CD4-positive, alpha-beta T cell (primary cell): ENCODE results near the gene TRAF5. TPM values are rescaled to one million over a fixed set of nuclear protein-coding genes. Genes with fewer than 3 reads are reported as not detected.
"Not testable (repeated sequence)": the region's sequence is repeated elsewhere in the genome, so short reads cannot be mapped to it uniquely, and the experiment has no call there.

Experiments used
- ATAC-seq: fragments of 200-7000 bp; cut with Tn5 transposase; one replicate; pipeline ENCODE4 v1.10.0; 2022; ENCODE audit warnings: mild to moderate bottlenecking; ENCODE audit not compliant: poor library complexity
- CTCF ChIA-PET: fragments of 350-600 bp; sonication (Branson Sonifier 250); formaldehyde crosslinking; loops from one replicate; lab custom pipeline; 2021; ENCODE audit warnings: antibody characterized with exemption, inconsistent platforms; lab: Charles Lee
- POLR2A ChIA-PET: fragments of 350-600 bp; sonication (Branson Sonifier 250); formaldehyde crosslinking; loops from one replicate; lab custom pipeline; 2021; ENCODE audit warnings: antibody characterized with exemption, inconsistent platforms; lab: Charles Lee
- DNase-seq, 14 experiments: peaks; one replicate each; pipeline ENCODE4 v3.0.0-alpha.2; 2013 to 2020; ENCODE audit warnings: mixed read lengths in 2 of 14
- H3K27ac ChIP-seq, 2 donors: one replicate each; pipeline versions ENCODE4 v1.5.1 to v1.7.0; 2013; ENCODE audit warnings: low read length in 2 of 2, low read depth in 1 of 2, mild to moderate bottlenecking in 1 of 2
- H3K27me3 ChIP-seq, 2 experiments: 1 replicate in 1 of 2; 2 replicates in 1 of 2; pipeline versions ENCODE4 v1.6.1 to v1.7.0; 2013; ENCODE audit warnings: low read length in 2 of 2, control low read depth in 1 of 2, mild to moderate bottlenecking in 1 of 2, moderate library complexity in 1 of 2; ENCODE audit not compliant: insufficient read depth in 2 of 2, control insufficient read depth in 1 of 2
- H3K36me3 ChIP-seq: one replicate; pipeline ENCODE4 v1.6.1; 2013; ENCODE audit warnings: low read length, control low read depth; ENCODE audit not compliant: insufficient read depth
- H3K4me1 ChIP-seq: one replicate; pipeline ENCODE4 v1.6.1; 2013; ENCODE audit warnings: low read length, control low read depth; ENCODE audit not compliant: insufficient read depth
- H3K4me3 ChIP-seq: one replicate; pipeline ENCODE4 v1.5.1; 2013; ENCODE audit warnings: mild to moderate bottlenecking, low read length, moderate library complexity
- H3K9me3 ChIP-seq, 2 experiments: 1 replicate in 1 of 2; 2 replicates in 1 of 2; pipeline versions ENCODE4 v1.6.1 to v1.7.0; 2013; ENCODE audit warnings: low read length in 2 of 2, mild to moderate bottlenecking in 2 of 2, control low read depth in 1 of 2, moderate library complexity in 1 of 2; ENCODE audit not compliant: control insufficient read depth in 1 of 2, insufficient read depth in 1 of 2
- H3K27ac Mint-ChIP-seq: one replicate; pipeline ENCODE4 v1.8.0; 2020; ENCODE audit warnings: mixed read lengths
- H3K27me3 Mint-ChIP-seq: one replicate; pipeline ENCODE4 v1.8.0; 2021; ENCODE audit warnings: mixed read lengths
- H3K36me3 Mint-ChIP-seq: one replicate; pipeline ENCODE4 v1.8.0; 2021; ENCODE audit warnings: low read depth, mixed read lengths
- H3K4me1 Mint-ChIP-seq: one replicate; pipeline ENCODE4 v1.8.0; 2021; ENCODE audit warnings: low read depth, mixed read lengths
- H3K4me3 Mint-ChIP-seq: one replicate; pipeline ENCODE4 v1.8.0; 2020; ENCODE audit warnings: mild to moderate bottlenecking, mixed read lengths
- H3K9me3 Mint-ChIP-seq: one replicate; pipeline ENCODE4 v1.8.0; 2020; ENCODE audit warnings: mixed read lengths
- CTCF ChIP-seq: fragments of 200-600 bp; IDR thresholded peaks from one replicate; pipeline ENCODE4 v1.8.0; 2022; ENCODE audit warnings: antibody characterized with exemption, mild to moderate bottlenecking
- intact Hi-C, 2 experiments: fragments of 100-400 bp; cut with DNase I in 1 of 2; cut with micrococcal nuclease in 1 of 2; formaldehyde crosslinking; loops; one replicate each; pipeline versions ENCODE4 v1.15.1 to v1.9.0; 2023 to 2025; cut with DNase I, micrococcal nuclease
- total RNA-seq, 174 experiments: library from RNA in 2 of 174; stranded (reverse) in 2 of 174; gene quantifications; one replicate each; pipeline ENCODE4 v1.2.3 and lab custom pipeline; 2021 to 2026

TRAF5 gene
- total RNA-seq, 2 experiments from 2014 or later: 21.9 to 23.2 TPM

- H3K9me3 ChIP-seq, H3K4me3 ChIP-seq, POLR2A ChIA-PET, H3K9me3 Mint-ChIP-seq, H3K27ac Mint-ChIP-seq, H3K4me3 Mint-ChIP-seq, ATAC-seq, H3K36me3 ChIP-seq, H3K27ac ChIP-seq, H3K27me3 ChIP-seq, intact Hi-C loops, CTCF ChIA-PET, H3K27me3 Mint-ChIP-seq, H3K4me1 Mint-ChIP-seq, DNase-seq, H3K4me1 ChIP-seq: not testable (repeated sequence)
- H3K36me3 Mint-ChIP-seq: peaks cover 32% of the 10 kb centered on the region
Measured at GRCh38 chr1:211399851-211400393, 73.3 kb downstream of the TRAF5 start.

GRCh38 chr1:211401751-211402150, 75.1 kb downstream of the TRAF5 start:
- H3K4me3 Mint-ChIP-seq, H3K27ac ChIP-seq, H3K4me1 ChIP-seq, CTCF ChIA-PET, intact Hi-C loops, DNase-seq, H3K27me3 Mint-ChIP-seq, H3K9me3 ChIP-seq, POLR2A ChIA-PET, H3K27me3 ChIP-seq, H3K9me3 Mint-ChIP-seq, H3K4me1 Mint-ChIP-seq, H3K36me3 ChIP-seq, H3K27ac Mint-ChIP-seq, ATAC-seq, H3K4me3 ChIP-seq: not testable (repeated sequence)
- peaks cover 43% of the 10 kb centered on the region for H3K36me3 Mint-ChIP-seq

- H3K27ac Mint-ChIP-seq, H3K27me3 Mint-ChIP-seq, H3K9me3 Mint-ChIP-seq, H3K36me3 ChIP-seq, H3K27me3 ChIP-seq, intact Hi-C loops, H3K4me3 ChIP-seq, DNase-seq, H3K27ac ChIP-seq, CTCF ChIA-PET, POLR2A ChIA-PET, H3K4me3 Mint-ChIP-seq, ATAC-seq, H3K4me1 Mint-ChIP-seq: not testable (repeated sequence)
- peaks cover 0 to 11% of the 10 kb centered on the region in 2 experiments for H3K9me3 ChIP-seq
- H3K36me3 Mint-ChIP-seq: peaks cover 53% of the 10 kb centered on the region
- H3K4me1 ChIP-seq: peaks cover 13% of the 10 kb centered on the region
Measured at GRCh38 chr1:211406086-211406485, 79.5 kb downstream of the TRAF5 start.

- intact Hi-C loops, H3K4me1 Mint-ChIP-seq, POLR2A ChIA-PET, CTCF ChIA-PET, H3K27ac ChIP-seq, H3K4me3 Mint-ChIP-seq, H3K27me3 ChIP-seq, H3K36me3 ChIP-seq, H3K27ac Mint-ChIP-seq, H3K9me3 Mint-ChIP-seq, H3K27me3 Mint-ChIP-seq, ATAC-seq, H3K4me3 ChIP-seq: not testable (repeated sequence)
- H3K36me3 Mint-ChIP-seq: peaks cover 42% of the 10 kb centered on the region
- H3K4me1 ChIP-seq: peaks cover 13% of the 10 kb centered on the region
- peak in 6 of 14 experiments; percentile 4 to 51 (median 19) for DNase-seq
- H3K9me3 ChIP-seq: peaks cover 0 to 11% of the 10 kb centered on the region in 2 experiments
Measured at GRCh38 chr1:211407749-211408148, 81.1 kb downstream of the TRAF5 start.

- intact Hi-C loops: no loop called here
Measured at GRCh38 chr1:211411639-211412038, 85.0 kb downstream of the TRAF5 start.

More at GRCh38 chr1:211411639-211412038, 85.0 kb downstream of the TRAF5 start:
- DNase-seq: no peak
- no peak overlapping the region for H3K27ac ChIP-seq
- ATAC-seq: no peak
- H3K9me3 ChIP-seq: peaks cover 0 to 11% of the 10 kb centered on the region in 2 experiments
- peaks cover 13% of the 10 kb centered on the region for H3K4me1 ChIP-seq
- CTCF ChIA-PET: no interaction called here
- TF ChIP-seq CTCF: no peak
- Mint-ChIP-seq H3K27me3 (no peaks in the 10 kb centered on the region), H3K9me3 (peaks cover 7% of the 10 kb centered on the region), H3K27ac (no peak overlapping the region), H3K4me3 (no peak overlapping the region), H3K4me1 (peaks cover 11% of the 10 kb centered on the region), H3K36me3 (peaks cover 24% of the 10 kb centered on the region)
- H3K27me3 ChIP-seq: no peaks in the 10 kb centered on the region
- POLR2A ChIA-PET: no interaction called here
- H3K4me3 ChIP-seq: no peak overlapping the region
- H3K36me3 ChIP-seq: no peaks in the 10 kb centered on the region
